HG03025 (cell line): ENCODE measurements around the gene DNAH11.
"Not testable (repeated sequence)": the region's sequence is repeated elsewhere in the genome, so short reads cannot be mapped to it uniquely, and the experiment has no call there.

Experiments
- ATAC-seq: cut with Tn5 transposase; IDR thresholded peaks from one replicate; pipeline ENCODE4 v1.9.1; 2021; ENCODE audit warnings: mild to moderate bottlenecking, moderate library complexity; ENCODE audit not compliant: unreplicated experiment, low FRiP score

DNAH11 gene

GRCh38 chr7:21704359-21704758 is 161.5 kb downstream of the DNAH11 start:
- ATAC-seq = no peak

DNA sequence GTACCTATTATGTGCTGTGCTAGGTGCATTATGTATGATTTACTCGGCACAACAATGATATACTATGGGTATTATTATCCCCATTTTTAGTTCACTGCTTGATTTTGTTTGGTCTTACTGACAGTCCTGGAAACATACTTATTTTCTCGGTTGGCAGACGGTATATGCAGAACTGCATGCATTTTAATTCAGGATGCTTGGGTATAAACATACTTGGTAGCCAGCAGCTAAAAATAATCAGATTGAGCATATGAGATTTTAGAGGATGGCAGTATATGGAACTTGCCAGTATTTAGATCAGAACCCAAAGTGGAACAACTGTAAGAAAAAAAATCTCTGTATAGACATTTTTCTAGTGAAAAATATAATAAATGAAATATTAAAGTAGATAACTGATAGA is 163.3 kb downstream of the DNAH11 start:
- no peak for ATAC-seq

DNA sequence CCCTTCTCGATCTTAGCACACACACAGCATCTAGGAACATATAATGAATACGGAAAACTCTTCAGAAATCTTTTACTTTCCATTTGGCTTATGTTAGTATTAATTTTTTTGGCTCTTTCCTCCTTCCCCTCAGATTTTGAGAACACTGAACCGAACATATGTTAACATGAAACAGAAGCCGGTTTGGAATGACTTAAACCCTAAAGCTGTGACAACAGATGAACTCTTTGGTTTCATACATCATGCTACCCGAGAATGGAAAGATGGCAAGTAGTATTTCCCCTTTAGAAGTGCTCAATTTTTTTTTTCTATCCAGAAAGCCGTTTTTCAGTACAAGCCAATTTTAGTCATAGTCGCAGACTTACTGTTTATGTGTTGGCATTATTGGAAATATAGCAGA is 164.7 kb downstream of the DNAH11 start:
- no peak for ATAC-seq

GRCh38 chr7:21708096-21708495 is 165.3 kb downstream of the DNAH11 start:
- ATAC-seq = no peak

DNA sequence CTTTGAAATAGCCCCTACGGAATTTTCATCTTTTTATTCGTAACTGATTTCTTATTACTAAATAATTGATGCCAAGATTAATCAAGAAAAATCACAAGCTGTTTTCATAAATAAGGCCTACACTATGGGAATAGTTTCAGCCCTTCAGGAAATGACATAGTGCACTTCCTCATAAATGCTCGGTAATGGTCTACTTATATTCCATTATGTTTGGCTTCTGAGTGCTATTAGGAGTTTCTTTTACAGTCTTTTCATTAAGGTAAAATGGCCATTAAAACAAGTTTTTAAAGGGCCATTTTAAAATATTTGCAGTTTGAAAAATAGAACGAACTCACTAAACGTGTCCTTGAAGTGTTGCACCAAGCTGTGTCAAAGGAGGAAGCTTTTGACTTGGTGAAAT is 174.5 kb downstream of the DNAH11 start:
- ATAC-seq = no peak

DNA sequence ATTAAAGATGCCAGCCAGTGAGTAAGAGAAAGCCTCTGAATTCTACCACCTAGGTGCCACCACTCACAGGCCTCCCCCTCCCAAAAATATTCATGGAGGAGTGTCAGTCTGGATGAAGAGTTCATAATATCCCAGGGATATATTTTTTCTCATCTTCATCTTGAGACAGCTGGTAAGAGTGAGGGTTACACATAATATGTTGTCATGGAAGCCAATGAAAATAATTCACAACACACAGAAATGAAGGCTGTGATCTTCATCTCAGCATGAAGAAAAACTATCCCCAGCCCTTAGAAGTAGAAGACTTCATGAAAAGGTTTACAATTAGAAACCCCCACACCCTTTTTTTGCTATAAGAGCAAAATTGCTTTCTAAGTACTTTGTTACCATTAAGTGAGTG is 175.6 kb downstream of the DNAH11 start:
- no peak for ATAC-seq

GRCh38 chr7:21719846-21720245 is 177.0 kb downstream of the DNAH11 start:
- no peak for ATAC-seq

DNA sequence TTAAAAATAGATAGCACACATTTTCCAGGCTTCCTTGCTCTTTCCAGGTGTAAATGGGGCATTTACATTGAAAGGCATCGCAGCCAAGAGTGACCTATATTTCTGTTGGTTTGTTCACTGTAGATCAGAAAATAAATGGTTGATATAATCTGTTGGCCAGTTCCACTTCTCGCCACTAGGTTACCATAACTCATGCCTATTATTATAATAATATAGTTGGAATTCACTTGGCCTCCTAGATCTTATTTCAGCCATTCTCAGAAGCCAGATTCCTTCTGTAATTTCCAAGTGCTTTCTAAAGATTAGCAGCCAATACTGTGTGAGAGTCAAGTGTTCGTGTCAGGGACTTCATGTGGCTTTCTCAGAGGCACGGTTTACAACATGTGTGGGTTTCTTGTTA is 179.5 kb downstream of the DNAH11 start:
- no peak for ATAC-seq

- ATAC-seq = no peak
Observed at GRCh38 chr7:21724562-21724961, 181.7 kb downstream of the DNAH11 start.

- no peak for ATAC-seq
Observed at GRCh38 chr7:21730399-21730798, 187.6 kb downstream of the DNAH11 start.

- no peak for ATAC-seq
Observed at GRCh38 chr7:21731977-21732376, 189.1 kb downstream of the DNAH11 start.

DNA sequence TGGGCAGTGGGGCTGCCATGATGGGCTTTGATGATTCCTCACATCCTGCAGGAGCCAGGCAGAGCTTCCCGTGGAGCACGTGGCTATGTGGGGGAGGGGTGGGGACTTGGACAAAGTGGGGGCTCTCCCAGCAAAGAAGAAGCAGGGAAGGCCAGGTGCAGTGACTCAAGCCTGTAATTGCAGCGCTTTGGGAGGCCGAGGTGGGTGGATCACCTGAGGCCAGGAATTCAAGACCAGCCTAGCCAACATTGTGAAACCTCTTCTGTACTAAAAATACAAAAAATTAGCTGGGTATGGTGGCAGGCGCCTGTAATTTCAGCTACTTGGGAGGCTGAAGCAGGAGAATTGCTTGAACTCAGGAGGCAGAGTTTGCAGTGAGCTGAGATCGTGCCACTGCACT is 190.1 kb downstream of the DNAH11 start:
- ATAC-seq = not testable (repeated sequence)

DNA sequence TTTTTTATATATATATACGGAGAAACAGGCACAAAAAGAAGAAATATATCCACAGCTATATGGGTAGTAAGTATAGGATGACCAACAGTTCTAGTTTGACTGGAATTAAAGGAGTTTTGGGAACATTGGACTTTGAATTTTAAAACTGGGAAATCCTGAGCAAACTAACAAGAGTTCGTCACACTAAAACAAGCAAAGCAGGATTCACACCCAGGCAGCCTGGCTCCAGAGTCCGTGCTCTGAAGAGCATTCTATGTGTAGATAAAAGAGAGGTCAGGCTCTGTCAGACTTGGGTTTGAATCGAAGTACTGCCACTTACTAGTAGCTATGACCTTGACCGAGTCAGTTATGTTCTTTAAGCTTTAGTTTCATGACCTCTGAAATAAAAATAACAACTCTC is 191.0 kb downstream of the DNAH11 start:
- no peak for ATAC-seq

- no peak for ATAC-seq
Observed at GRCh38 chr7:21743493-21743892, 200.7 kb downstream of the DNAH11 start.

DNA sequence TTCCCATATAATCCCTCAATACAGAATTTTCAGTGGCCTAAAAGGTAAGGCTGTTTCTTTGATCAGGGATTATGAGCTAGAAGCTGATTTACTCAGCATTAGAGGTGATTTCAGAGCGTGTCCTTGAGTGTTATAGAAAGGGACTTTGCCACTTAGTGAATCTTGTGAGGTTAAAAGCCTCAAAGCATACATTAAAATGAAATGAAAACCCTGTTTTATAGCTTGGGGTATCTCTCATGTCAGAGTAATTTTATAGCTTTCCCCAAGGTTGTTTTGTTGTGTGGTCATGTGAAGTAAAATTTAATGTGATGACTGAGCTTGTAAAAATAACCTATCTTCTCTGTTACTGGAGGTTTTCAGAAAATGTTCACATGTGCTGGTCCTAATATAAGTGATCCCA is 204.1 kb downstream of the DNAH11 start:
- no peak for ATAC-seq

GRCh38 chr7:21747806-21748205 is 205.0 kb downstream of the DNAH11 start:
- ATAC-seq = no peak

DNA sequence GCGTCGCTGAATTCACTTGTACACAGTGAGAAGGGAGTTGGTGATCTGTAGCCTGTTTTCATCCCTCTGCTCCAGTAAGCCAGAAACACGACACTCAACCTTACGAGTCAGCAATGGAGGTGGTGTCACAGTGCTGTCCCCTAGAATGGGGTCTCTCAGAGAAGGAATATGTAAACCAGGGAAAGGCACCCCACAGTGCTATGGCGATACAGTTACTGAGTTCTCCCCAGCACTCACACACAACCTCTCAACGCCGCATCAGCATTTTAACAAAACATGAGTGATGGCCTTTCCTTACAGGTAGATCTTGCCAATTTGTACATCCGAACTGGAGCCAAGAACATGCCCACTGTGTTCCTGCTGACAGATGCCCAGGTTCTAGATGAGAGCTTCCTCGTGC is 206.5 kb downstream of the DNAH11 start:
- no peak for ATAC-seq

GRCh38 chr7:21753071-21753470 is 210.2 kb downstream of the DNAH11 start:
- ATAC-seq = no peak

DNA sequence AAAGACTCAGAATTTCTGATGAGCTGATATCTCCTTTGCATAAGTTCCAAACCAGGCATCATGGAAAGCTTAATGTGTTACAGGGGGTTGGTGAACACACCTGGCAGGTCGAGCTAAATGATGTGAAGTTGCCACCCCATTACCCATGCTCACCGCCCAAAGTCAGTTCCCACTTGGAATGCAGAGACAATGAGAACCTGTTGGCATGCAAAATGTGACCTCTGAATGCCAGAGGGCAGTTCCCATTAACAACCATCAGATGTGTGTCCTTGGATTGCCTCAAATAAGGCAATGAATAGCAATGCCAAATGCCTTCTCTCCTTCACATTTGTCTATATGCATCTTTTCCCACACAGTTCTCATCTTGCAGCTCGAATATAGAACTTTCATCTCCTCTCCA is 212.1 kb downstream of the DNAH11 start:
- ATAC-seq = no peak

DNA sequence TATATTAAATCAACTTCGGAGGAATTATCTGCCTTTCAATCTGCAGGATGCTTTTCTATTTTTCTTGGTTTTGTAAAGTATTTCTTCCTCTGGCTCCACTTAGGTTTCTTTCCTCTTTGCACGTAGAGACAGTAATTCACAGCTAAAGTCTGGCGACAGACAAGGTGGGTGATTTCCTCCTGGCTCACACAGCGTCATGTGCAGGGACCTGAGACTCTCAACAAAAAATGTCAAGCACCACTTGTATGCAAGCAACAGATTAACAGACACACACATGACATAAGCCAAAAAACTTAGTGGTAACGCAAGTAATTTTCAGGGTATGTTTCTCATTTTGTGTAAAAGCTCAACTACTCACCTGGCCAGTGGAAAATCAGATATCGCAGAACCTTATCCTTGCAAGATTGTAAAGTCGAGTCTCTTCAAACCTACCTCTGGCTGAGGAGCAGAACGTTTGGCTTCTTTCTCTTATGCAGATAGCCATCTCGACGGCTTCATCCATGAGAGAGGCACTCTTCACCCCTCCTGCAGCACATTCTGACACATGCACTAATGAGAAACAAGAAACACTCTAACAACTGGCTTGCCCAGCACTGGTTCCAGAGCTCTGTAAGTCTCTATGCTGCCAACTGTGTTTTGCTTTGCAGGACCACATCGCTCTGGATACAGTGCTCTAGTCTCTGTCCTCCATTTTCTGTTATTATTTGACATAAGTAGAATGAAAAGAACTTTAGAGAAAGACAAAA is 214.9 kb downstream of the DNAH11 start:
- no peak for ATAC-seq

DNA sequence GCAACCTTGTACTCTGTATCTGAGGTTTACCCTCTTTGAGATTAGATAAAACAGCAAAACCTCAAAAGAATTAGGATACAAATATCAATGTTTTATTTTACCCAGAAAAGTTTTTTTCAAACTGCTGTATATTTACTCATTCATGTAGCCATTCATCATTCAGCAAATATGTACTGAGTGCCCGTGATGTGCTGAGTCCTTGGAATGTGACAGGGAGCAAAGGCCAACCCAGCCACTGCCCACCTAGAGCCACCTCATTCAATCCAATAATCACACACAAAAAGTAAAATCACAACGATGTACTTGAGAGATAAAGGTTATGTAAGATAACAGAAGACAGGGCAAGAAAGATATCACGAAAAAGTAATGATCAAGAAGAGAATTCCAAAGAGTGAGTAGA is 215.4 kb downstream of the DNAH11 start:
- ATAC-seq = no peak

- ATAC-seq = no peak
Observed at GRCh38 chr7:21762469-21762868, 219.6 kb downstream of the DNAH11 start.

- ATAC-seq = no peak
Observed at GRCh38 chr7:21763818-21764217, 221.0 kb downstream of the DNAH11 start.
